Measurements from ENCODE around the gene IGFL4.

Gene IGFL4

GRCh38 chr19:46017874-46018675 is 22.7 kb downstream of the IGFL4 start:
- TF ChIP-seq CTCF (IDR thresholded peaks at IDR 0.05): no peak

GRCh38 chr19:46017095-46017429 is 23.7 kb downstream of the IGFL4 start:
- peak; percentile 30 for TF ChIP-seq CTCF (IDR thresholded peaks at IDR 0.05)

- peak; percentile 55 for TF ChIP-seq CTCF (IDR thresholded peaks at IDR 0.05)
These were observed 24.2 kb downstream of the IGFL4 start for GRCh38 chr19:46016426-46017094.

GRCh38 chr19:46015687-46016425 is 24.9 kb downstream of the IGFL4 start:
- no peak for TF ChIP-seq CTCF (IDR thresholded peaks at IDR 0.05)

- TF ChIP-seq CTCF (IDR thresholded peaks at IDR 0.05): no peak
These were observed 25.7 kb downstream of the IGFL4 start for GRCh38 chr19:46014941-46015686.

GRCh38 chr19:46014534-46014933 is 26.3 kb downstream of the IGFL4 start:
- TF ChIP-seq CTCF (IDR thresholded peaks at IDR 0.05): no peak
